HS-5 (cell line): ENCODE data around the gene B4GALT2.

Source experiments
- DNase-seq: peaks from one replicate; pipeline ENCODE4 v3.0.0-alpha.2; 2012; ENCODE audit warnings: low read depth

B4GALT2 gene

DNA sequence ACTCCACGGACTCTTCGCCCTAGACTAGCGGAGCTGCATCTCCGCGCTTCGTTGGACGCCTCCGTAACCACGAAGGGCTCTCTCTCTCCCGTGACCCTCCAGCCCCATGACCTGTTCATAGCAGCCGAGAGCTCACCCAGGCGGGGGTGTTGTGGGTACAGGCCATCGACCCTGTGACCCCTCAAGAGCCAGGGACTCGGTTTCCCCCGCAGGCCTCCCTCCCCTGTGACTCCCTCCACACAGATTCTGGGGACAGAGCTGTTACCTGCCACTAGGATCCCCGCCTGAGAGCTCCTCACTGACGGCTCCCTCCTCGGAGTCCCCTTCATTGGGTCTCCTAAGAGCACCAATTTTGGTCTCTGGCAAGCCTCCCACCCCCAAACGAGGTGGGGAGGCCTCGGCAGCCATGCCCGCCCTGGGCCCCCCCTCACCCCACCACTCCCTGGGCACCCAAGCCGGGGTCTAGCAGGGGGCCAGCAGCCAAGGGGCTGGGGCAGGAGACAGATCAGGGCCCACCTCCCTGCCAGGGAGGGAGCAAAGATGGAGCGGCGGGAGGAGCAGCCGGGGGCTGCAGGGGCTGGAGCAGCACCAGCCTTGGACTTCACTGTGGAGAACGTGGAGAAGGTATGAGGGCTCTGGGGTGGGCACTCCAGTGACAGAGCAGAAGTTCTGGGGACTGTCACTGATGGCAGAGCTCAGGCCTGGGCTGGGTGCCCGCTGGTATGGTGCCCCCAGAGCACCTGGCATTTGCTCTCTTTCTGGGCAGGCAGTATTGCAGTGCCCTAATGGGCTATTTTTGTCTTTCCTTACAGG, 31.7 kb upstream of the B4GALT2 start:
- no peak for DNase-seq

DNA sequence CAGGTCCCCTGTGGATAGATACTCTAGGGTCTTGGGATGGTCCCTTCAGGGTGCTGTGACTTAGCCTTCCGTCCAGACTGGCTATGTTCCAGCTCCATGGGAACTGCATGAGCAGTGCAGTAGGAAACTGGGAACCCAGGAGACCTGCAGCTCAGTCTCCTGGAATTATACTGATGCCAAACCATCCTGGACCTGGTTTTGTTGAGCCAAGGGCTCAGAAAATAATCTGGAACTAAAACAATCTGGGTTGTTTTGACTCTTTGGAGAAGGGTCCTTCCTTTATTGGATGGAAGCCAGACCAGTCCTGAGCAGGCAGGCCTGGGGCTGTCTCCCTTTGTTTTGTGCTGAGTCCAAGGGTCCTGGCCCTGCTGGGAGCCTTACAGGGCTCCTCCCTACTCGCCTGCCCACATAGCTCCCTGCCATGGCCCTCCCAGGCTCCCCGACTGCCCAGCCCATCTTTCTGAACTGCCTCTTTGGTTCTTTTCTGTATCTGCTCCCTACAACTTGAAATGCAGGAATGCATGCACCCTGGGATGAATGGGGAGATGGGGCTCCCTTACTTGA, 31.1 kb upstream of the B4GALT2 start:
- DNase-seq, result no peak

DNA sequence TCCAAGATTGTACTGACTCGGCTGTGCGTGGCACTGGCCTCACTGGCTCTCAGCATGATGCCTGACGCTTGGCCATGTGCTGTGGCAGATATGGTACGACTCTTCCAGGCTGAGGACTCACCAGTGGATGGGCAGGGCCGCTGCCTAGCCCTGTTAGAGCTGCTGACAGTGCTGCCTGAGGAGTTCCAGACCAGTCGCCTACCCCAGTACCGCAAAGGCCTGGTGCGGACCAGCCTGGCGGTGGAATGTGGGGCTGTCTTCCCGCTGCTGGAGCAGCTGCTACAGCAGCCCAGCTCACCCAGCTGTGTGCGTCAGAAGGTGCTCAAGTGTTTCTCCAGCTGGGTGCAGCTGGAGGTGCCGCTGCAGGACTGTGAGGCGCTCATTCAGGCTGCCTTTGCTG, 29.3 kb upstream of the B4GALT2 start:
- no peak for DNase-seq

DNA sequence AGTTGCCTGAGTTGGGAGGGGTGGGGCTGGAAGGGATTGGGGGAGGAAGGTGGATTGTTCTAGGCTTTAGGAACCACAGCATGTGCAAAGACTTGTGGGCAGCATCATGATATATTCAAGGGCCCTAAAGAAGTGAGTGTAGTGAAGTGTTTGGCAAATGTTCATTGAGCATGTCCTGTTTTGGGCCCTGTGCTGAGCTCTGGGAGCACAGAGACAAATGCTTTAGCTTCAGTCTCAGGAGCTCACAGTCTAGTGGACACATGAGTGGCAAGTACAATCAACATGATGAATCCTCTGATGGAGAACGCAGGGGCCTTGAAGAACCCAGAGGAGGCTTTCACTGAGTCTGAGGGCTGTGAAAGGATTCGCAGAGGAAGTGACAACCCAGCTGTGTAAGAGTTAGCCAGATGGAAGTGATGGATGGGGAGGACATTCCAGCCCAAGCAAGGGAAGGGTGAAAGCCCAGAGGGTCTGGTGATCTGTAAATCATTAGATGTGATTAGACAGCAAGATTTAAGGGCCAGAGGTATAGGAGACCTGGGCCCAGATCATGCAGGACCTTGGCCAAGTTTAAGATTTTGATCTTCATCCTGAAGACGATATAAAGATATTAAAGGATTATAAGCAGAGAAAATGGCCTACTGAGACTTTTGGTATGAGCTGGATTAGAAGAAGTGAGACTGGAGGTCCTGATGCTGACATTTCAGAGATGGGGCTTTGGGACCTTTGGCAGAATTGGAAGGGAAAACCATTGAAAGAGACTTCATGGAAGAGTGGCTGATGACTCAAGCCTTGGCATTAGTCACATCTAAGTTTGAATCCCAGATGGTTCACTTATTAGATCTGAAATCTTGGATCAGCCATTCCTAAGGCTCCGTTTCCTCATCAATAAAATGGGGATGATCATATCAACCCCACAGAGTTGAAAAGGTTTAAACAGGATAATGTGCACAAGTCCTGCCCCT, 27.7 kb upstream of the B4GALT2 start:
- DNase-seq, result no peak

DNA sequence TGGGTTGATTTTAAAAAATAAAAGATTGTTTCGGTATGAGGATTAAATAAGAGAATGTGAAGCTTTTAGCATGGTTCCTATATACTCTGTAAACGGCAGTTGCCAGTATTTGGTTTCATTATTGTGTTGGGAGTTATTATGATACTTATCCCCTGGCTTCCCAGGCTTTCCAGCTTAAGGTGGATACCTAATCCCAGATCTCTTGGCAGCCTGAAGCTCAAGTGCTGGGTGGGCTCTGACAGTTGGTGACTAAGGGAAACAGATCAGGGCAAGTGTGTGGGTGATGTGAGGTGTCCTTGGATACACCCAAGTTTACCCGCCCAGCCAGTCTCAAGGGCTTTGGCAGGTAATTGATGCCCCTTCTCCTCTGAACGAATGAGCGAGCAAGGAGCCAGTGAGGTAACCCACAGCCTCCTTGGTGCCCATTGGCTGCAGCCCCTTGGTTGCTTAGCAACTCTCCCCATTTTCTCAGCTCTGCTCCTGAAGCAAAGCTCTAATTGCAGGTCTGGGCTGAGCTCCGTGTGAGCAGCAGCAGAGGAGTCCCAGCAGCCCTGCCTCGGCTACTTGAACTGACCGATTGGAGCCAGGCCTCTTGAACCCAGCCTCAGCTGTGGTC, 26.2 kb upstream of the B4GALT2 start:
- no peak for DNase-seq

DNA sequence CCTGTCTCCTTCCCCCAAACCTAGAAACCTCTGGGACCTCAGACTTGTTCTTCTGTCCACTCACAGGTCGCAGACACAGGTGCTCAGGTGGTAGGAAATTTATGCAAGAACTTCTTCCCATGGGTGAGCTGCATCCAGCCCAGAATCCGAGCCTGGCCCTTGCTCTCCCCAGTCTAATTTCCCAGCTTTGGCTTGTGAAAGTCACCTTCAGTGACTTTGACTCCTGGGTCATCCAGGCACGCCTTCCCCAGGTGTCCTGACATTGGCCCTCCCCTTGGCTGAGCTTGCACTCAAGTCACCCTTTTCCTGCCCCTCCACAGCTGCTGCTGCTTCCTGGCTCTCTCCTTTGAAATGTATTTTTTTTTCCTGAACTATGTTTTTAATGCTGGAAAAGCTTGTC, 25.6 kb upstream of the B4GALT2 start:
- no peak for DNase-seq

DNA sequence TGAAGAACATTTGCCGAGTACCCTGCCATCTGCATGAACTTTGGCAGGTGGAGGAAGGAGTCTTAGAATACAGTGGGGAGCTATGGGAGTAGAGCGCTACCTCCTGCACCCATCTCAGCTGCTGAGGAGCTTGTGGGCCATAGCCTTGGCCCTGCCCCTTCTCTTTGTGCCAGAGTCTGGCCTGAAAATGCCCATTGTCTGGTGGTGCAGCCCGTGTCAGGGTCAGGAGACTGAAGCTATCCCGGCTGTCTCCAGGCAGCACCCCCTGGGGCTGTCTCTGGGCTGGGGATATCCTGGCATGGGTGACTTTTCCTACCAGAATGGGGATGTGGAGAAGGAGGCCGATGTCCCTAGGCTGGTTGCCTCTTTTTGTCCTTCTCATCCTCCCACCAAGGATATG, 25.0 kb upstream of the B4GALT2 start:
- no peak for DNase-seq

DNA sequence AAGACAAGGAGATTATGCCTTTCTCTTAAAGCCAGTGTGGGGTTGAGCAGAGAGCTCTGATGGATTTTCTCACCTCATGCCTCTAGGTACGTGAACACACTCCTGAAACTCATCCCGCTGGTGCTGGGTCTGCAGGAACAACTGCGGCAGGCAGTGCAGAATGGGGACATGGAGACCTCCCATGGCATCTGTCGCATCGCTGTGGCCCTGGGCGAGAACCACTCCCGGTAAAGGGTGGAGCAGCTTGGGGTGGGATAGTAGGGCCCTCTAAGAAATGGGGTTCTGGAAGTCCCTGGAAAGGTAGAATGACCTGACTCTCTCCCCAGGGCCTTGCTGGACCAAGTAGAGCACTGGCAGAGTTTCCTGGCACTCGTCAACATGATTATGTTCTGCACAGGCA, 22.8 kb upstream of the B4GALT2 start:
- DNase-seq, result no peak

DNA sequence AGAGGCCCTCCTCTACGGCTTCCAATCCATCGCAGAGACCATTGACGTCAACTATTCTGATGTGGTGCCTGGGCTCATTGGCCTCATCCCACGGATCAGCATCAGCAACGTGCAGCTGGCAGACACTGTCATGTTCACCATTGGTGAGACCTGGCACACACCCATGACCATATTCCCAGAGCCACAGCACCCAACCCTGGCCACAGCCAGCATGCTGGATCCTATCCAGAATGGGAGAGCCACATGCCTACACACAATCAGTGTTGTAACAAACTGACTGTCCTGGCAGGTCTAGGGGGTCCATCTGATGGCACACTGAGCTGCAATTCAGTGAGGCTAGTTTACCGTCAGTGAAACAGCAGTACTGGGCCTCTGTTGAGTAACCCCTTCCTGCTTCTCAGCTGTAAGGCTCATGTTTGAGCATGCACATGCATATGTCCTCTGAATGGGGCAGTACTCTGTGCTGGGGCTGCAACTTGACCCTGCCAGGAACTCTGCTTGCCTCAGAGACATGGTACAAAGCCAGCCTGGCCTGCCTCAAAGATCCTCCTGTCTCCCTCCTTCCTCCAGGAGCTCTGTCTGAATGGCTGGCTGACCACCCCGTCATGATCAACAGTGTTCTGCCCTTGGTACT, 21.5 kb upstream of the B4GALT2 start:
- DNase-seq, result no peak

DNA sequence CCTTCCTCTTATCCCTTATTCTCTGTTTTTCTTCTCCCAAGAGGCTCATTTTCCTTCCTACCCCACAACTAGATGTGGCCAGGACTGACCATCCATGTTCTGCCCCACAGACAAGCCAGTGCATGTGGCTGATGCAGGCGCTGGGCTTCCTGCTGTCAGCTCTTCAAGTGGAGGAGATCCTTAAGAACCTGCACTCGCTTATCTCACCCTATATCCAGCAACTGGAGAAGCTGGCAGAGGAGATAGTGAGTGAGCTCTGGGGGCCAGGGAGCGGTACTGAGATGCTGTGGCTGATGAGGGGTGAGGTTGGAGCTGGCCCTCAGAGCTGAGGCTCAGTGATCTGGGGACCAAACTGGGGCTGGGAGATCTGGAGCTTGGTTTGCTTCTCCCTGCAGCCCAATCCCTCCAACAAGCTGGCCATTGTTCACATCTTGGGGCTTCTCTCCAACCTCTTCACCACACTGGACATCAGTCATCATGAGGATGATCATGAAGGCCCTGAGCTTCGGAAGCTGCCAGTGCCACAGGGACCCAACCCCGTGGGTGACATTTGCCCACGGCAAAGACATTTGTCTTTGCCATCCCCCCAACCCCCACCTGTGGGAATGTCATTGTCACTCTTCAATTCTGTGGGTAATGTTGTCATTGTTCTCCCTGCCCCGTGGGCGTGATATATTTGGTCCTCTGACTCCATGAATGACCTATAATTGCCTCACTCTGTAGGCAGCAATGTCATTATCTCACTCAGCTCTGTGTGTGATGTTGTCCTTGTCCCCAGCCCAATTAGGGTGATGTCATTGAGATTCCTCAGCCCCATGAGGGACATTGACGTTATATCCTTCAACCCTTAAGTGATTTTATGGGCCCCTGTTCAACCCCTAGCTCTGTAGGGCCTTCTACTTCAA, 20.4 kb upstream of the B4GALT2 start:
- no peak for DNase-seq

DNA sequence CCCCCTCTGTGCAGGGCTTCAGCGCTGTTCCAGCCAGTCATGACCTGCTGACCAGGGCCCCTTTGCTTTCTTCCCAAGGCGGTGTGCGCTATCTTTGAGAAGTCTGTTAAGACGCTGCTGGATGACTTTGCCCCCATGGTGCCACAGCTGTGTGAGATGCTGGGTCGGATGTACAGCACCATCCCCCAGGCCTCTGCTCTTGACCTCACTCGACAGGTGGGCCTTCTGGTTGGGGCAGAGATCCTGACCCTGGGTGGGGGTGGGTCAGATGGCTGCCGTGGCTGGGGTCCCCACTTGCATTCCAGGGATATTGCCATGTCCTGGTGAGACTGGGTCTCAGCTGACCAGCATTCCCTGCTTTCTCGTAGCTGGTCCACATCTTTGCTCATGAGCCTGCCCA, 18.2 kb upstream of the B4GALT2 start:
- no peak for DNase-seq

DNA sequence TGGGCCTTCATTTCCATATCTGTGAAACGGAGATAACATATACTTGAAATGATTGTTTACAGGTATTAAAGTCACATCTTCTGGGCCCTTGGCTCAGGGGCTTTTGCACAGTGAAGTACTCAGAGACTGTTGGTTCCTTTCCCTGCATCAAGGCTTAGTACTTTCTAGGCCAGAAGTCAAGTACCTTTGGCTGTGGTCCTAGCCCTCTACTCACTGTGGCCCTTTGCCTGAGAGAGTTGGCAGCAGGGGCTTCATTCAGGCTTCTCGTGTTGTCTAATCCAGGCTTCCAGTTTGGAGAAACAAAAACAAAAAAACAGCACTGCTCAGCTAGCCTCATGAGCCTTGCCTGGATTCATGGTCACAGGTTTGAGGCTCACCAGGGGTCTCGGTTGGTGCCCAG, 17.3 kb upstream of the B4GALT2 start:
- no peak for DNase-seq

DNA sequence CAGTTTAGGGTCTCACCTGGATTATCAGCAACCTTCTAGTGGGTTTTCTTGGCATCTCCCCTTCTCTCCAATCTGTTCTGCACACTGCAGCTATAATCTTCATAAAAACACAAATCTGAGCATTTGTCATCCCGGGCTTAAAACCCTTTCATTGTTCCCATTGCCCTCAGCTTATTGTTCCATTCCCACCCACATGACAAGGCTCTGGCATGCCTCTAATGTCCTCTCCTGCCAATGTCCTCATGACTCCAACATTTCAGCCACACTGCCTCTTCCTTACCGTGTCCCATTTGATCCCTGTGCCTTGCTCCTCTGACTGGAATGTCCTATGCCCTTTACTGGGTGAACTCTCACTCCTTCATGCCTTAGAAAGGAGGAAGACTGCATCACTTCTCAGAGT, 16.7 kb upstream of the B4GALT2 start:
- no peak for DNase-seq

DNA sequence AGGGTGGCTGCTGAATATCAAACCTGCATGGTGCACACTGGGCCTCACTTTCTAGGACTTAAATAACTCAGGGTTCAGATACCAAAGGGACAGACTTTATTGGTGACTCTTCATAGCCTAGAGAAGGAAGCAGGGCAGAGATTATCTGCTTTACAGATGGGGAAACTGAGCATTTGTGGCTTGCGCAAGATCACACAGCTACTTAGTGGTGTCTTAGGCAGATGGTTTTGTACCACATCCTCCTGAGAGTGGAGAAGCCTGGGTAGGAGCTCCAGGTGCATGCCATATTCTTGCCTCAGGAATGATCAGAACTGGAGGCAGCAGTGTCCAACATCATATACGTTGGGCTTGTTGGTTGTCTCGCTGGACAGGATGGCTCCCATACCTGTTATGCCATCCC, 16.0 kb upstream of the B4GALT2 start:
- DNase-seq, result no peak

DNA sequence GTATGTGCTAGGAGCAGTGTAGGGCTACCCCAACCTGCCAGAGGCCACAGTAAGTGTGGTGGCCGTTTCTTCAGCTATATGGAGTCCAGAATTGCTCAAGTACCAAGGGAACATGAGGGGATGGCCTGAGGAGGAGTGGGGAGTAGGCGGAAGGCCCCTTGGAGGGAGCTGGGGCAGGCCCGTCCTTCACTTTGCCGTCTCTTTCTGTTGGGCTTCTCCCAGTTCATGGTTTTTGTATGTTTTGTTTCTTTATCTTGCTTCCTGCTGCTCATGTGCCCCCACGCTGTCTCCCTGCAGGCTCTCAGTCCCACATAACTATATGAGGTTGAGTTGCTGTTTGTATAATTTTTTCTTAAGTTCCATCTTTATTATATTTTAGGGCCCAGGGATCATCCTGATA, 15.1 kb upstream of the B4GALT2 start:
- no peak for DNase-seq

DNA sequence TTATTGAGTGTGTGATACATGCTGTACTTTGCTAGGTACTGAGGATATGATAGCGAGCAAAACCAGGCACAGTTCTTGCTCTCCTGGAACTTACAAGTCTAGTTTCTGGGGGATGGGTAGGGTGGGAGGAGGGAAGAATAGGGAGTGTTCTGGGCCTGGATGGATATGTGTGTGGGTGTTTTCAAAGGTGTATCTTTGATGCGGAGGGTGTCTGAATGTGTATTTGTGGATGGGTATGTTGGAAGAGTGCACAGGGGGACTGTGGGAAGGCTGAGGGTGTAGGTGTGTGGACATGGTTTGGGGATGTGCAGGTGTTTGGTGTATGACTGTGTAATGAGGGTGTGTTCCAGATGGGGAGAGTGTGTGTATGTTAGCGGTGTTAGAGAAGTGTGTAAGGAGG, 13.7 kb upstream of the B4GALT2 start:
- no peak for DNase-seq

DNA sequence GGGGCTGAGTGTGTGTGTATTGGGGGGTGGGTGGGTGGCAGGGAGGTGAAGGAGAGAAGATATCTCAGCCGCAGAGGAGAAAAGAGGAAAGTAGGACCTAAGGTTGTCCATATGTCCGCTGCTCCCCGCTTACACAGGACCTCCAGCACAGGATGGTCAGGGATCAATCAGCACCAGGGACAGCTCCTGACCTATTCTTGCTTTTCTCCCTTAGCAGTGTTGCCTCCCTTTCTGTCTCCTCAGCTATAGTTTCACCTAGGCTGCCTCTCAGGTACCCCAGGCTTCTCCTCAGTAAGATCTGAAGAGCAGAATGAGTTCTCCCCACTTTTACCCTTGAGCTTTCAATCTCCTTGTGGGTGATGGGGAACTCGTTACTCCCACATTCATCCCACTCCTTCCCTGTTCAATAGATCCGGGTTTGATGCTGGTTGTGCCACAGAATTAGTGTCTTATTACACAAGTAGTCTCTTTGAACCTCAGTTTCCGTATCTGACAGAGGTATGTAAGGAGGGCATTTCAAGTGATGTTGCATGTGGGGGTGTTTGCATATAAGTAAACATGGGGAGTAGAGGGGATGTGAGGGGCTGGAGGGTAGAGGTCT, 10.6 kb upstream of the B4GALT2 start:
- DNase-seq, result no peak

DNA sequence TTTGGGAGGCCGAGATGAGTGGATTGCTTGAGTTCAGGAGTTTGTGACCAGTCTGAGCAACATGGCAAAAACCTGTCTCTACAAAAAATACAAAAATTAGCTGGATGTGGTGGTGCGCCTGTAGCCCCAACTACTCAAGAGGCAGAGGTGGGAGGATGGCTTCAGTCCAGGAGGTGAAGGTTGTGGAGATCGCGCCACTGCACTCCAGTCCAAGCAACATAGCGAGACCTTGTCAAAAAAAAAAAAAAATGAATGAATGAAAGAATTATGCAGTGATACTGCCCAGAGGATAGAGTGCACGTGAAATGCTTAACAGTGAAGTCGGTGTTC, 9.6 kb upstream of the B4GALT2 start:
- no peak for DNase-seq

DNA sequence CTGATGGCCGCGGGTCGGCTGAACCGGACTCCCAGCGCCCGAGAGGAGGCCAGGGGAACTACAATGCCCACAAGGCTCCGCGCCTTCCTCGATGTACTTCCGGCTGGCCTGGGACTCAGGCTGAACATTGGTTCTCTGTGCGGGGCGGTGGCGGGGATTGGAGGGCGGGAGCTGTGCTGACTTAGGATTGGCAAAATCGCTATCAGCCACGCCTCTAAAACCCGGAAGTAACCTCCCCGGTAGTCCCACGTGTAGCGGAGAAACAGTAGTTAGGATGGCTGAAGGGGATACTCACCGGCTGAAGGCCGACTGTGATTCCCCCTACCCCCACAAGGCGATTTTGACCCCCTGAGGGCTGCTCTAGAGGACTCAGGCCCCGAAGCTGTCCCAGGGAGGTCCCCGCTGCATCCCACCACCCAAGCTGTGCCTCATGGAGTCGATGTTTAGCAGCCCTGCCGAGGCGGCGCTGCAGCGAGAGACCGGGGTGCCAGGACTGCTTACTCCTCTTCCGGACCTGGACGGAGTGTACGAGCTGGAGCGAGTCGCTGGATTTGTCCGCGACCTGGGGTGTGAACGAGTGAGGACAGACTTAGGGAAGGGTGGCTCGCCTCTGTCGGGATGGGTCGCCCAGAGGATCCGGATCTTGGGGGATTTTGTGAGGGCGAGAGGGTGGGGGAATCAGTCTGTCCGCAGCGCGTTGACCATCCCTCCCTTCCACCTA, 9.1 kb upstream of the B4GALT2 start, which contains the start of gene DPH2:
Gene DPH2, plus strand, starts transcription at position 265 of the 721 bp plus-strand sequence. Its CDS starts 166 bp downstream, at position 431.
- peak; percentile 84 for DNase-seq

DNA sequence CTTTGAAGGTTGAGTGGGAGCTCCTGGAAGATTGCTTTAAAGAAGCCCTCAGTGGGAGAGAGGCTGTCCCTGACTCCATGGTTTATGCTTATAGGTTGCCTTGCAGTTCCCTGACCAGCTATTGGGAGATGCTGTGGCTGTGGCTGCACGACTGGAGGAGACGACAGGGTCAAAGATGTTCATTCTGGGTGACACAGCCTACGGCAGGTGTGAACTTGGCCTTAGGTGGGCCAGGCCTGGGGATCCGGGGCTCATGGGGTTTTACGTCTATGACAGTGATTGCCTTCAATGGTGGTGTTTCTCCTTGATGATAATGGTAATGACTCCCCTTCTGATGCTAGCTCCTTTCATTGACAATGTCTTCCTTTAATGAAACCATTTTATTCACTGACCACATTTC, 8.5 kb upstream of the B4GALT2 start:
- DNase-seq, result no peak
